Natural killer cell (primary cell): Measurements from ENCODE around the gene PHF14. TPM values are rescaled to one million over a fixed set of nuclear protein-coding genes. Genes with fewer than 3 reads are reported as not detected.

Experiments
- ATAC-seq, 3 donors: fragments of 150-1000 bp in 2 of 3; fragments of 200-7000 bp in 1 of 3; cut with Tn5 transposase; 1 replicate in 1 of 3; 2 replicates in 2 of 3; pipeline ENCODE4 v1.10.0; 2021; ENCODE audit warnings: mild to moderate bottlenecking in 2 of 3, moderate library complexity in 2 of 3
- DNase-seq, 2 donors: peaks; one replicate each; pipeline versions ENCODE4 v3.0.0 to v3.0.0-alpha.2; 2013 to 2021; ENCODE audit warnings: mixed read lengths in 1 of 2
- H3K27ac ChIP-seq: one replicate; pipeline ENCODE4 v1.5.1; 2013; ENCODE audit warnings: mild to moderate bottlenecking, low read length
- H3K27me3 ChIP-seq: one replicate; pipeline ENCODE4 v1.6.1; 2013; ENCODE audit warnings: low read length; ENCODE audit not compliant: control insufficient read depth, insufficient read depth
- H3K36me3 ChIP-seq: one replicate; pipeline ENCODE4 v1.6.1; 2013; ENCODE audit warnings: low read length; ENCODE audit not compliant: control insufficient read depth, insufficient read depth
- H3K4me1 ChIP-seq: one replicate; pipeline ENCODE4 v1.6.1; 2013; ENCODE audit warnings: low read length; ENCODE audit not compliant: control insufficient read depth, insufficient read depth
- H3K4me3 ChIP-seq: one replicate; pipeline ENCODE4 v1.5.1; 2013; ENCODE audit warnings: low read length
- H3K9me3 ChIP-seq: one replicate; pipeline ENCODE4 v1.6.1; 2013; ENCODE audit warnings: low read length; ENCODE audit not compliant: control insufficient read depth, insufficient read depth
- H3K27ac Mint-ChIP-seq, 2 donors: one replicate each; pipeline ENCODE4 v1.8.0; 2022; ENCODE audit warnings: mild to moderate bottlenecking in 2 of 2, mixed read lengths in 2 of 2, moderate library complexity in 1 of 2
- H3K27me3 Mint-ChIP-seq, 2 donors: one replicate each; pipeline ENCODE4 v1.8.0; 2022; ENCODE audit warnings: low read depth in 2 of 2, mixed read lengths in 2 of 2
- H3K36me3 Mint-ChIP-seq: one replicate; pipeline ENCODE4 v1.8.0; 2022; ENCODE audit warnings: mixed read lengths
- H3K4me1 Mint-ChIP-seq, 2 donors: one replicate each; pipeline ENCODE4 v1.8.0; 2022; ENCODE audit warnings: mixed read lengths in 2 of 2
- H3K4me3 Mint-ChIP-seq: one replicate; pipeline ENCODE4 v1.8.0; 2022; ENCODE audit warnings: mild to moderate bottlenecking, moderate library complexity, mixed read lengths
- H3K9me3 Mint-ChIP-seq, 2 donors: one replicate each; pipeline ENCODE4 v1.8.0; 2022; ENCODE audit warnings: mixed read lengths in 2 of 2
- CTCF ChIP-seq: fragments of 200-600 bp; IDR thresholded peaks from one replicate; pipeline ENCODE4 v1.8.0; 2022; ENCODE audit warnings: antibody characterized with exemption
- WGBS: methylation state at CpG from one replicate; pipeline ENCODE4 v1.1.7; 2013; ENCODE audit warnings: missing lambda C conversion rate; ENCODE audit not compliant: insufficient coverage; 5-methylcytosine and 5-hydroxymethylcytosine counted together
- intact Hi-C: fragments of 100-400 bp; cut with micrococcal nuclease; formaldehyde crosslinking; loops from one replicate; pipeline ENCODE4 v1.14.2; 2022
- total RNA-seq, 4 donors: library from RNA; stranded (reverse); fragments of 120-200 nt in 1 of 4; gene quantifications; one replicate each; pipeline versions ENCODE4 v1.2.3 to v1.2.4, GENCODE V29; 2013 to 2022

PHF14 gene
- total RNA-seq, 3 donors from 2014 or later (not counting 1 experiment from before 2014, with no cell fraction given) = 23.6 to 30.8 (median 27.7) TPM

- Histone ChIP-seq H3K9me3 (no peaks in the 10 kb centered on the region), H3K4me3 (no peak overlapping the region), H3K4me1 (no peaks in the 10 kb centered on the region), H3K27ac (no peak overlapping the region), H3K36me3 (no peaks in the 10 kb centered on the region), H3K27me3 (no peaks in the 10 kb centered on the region)
- no peak for ATAC-seq
- no peak for TF ChIP-seq CTCF
- no peaks in the 10 kb centered on the region for H3K27me3 Mint-ChIP-seq
- H3K4me3 Mint-ChIP-seq = no peak overlapping the region
- no peak for DNase-seq
- no peaks in the 10 kb centered on the region for H3K36me3 Mint-ChIP-seq
- 71% methylated on average over 1 of the region's 3 CpGs for WGBS
- H3K27ac Mint-ChIP-seq = no peak overlapping the region
- H3K9me3 Mint-ChIP-seq = no peaks in the 10 kb centered on the region
- intact Hi-C loops = no loop called here
- no peaks in the 10 kb centered on the region for H3K4me1 Mint-ChIP-seq
Measured at GRCh38 chr7:11177793-11178192, 204.1 kb downstream of the PHF14 start.

GRCh38 chr7:11181590-11181989 lies 207.9 kb downstream of the PHF14 start:
- Mint-ChIP-seq H3K27me3 (peaks cover 0 to 8% of the 10 kb centered on the region in 2 donors), H3K9me3 (no peaks in the 10 kb centered on the region), H3K27ac (no peak overlapping the region), H3K36me3 (no peaks in the 10 kb centered on the region), H3K4me1 (no peaks in the 10 kb centered on the region), H3K4me3 (no peak overlapping the region)
- ATAC-seq (no peak), DNase-seq (no peak)
- no peak for TF ChIP-seq CTCF
- Histone ChIP-seq H3K4me1 (no peaks in the 10 kb centered on the region), H3K4me3 (no peak overlapping the region), H3K36me3 (no peaks in the 10 kb centered on the region), H3K27me3 (no peaks in the 10 kb centered on the region), H3K9me3 (no peaks in the 10 kb centered on the region), H3K27ac (no peak overlapping the region)
- WGBS = 81% methylated on average over 10 of the region's 10 CpGs
- intact Hi-C loops = no loop called here

DNA sequence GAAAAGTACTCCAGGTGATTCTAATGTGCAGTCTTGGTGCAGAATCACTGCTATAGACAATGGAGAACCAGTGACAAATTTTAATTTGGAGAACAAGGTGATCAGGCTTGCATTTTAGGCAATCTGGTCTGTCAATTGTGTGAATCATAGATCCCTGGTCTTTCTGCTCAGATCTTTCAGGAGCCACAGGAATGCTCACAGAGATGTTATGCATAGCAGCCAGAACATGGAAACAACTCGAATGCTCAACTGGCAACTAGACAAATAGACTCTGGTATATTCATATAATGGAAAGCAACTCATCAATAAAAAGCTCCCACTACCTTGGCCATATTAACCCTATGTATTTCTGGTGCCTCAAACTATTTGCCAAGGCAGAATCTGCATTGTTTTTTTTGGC lies 209.1 kb downstream of the PHF14 start:
- H3K4me1 Mint-ChIP-seq = no peaks in the 10 kb centered on the region
- Histone ChIP-seq H3K9me3 (no peaks in the 10 kb centered on the region), H3K4me1 (no peaks in the 10 kb centered on the region), H3K27ac (no peak overlapping the region), H3K27me3 (no peaks in the 10 kb centered on the region), H3K36me3 (no peaks in the 10 kb centered on the region), H3K4me3 (no peak overlapping the region)
- peaks cover 0 to 8% of the 10 kb centered on the region in 2 donors for H3K27me3 Mint-ChIP-seq
- no peaks in the 10 kb centered on the region for H3K9me3 Mint-ChIP-seq
- no peak for TF ChIP-seq CTCF
- no peaks in the 10 kb centered on the region for H3K36me3 Mint-ChIP-seq
- H3K4me3 Mint-ChIP-seq = no peak overlapping the region
- intact Hi-C loops = no loop called here
- ATAC-seq (no peak), DNase-seq (no peak)
- 100% methylated on average over 1 of the region's 1 CpG for WGBS
- H3K27ac Mint-ChIP-seq = no peak overlapping the region

- H3K4me1 Mint-ChIP-seq = no peaks in the 10 kb centered on the region
- intact Hi-C loops = no loop called here
- no peak for ATAC-seq
- Histone ChIP-seq H3K27me3 (no peaks in the 10 kb centered on the region), H3K4me3 (no peak overlapping the region), H3K4me1 (no peaks in the 10 kb centered on the region), H3K36me3 (no peaks in the 10 kb centered on the region), H3K9me3 (no peaks in the 10 kb centered on the region), H3K27ac (no peak overlapping the region)
- H3K27me3 Mint-ChIP-seq = peaks cover 0 to 8% of the 10 kb centered on the region in 2 donors
- no peaks in the 10 kb centered on the region for H3K36me3 Mint-ChIP-seq
- no peak for TF ChIP-seq CTCF
- no peaks in the 10 kb centered on the region for H3K9me3 Mint-ChIP-seq
- H3K4me3 Mint-ChIP-seq = no peak overlapping the region
- no peak for DNase-seq
- WGBS = 87% methylated on average over 4 of the region's 4 CpGs
- H3K27ac Mint-ChIP-seq = no peak overlapping the region
Measured at GRCh38 chr7:11185179-11185815, 211.6 kb downstream of the PHF14 start.
